Measurements from ENCODE around the gene CEP83. TPM values are rescaled to one million over a fixed set of nuclear protein-coding genes. Genes with fewer than 3 reads are reported as not detected.

Gene CEP83
- total RNA-seq, 6 donors from 2014 or later: 9.7 to 40.9 (median 16.2) TPM

DNA sequence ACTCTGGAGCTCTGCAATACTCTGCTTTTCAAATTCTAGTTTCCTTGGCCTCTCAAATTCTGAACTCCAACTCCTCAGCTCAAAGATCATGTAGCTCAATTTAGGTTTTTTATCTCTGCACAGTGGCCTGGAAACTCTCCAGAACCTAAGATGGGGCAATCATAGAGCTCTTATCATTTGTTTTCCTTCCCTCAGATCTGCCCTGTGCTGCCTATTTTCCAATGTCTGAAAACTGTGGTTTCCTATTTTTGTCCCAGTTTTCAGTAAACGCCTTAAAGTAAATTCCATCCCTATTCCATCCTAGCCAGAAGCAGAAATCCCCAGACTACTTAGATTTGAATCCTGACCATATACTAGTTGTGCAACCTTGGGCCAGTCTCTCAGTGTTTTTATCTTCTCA lies 73.2 kb downstream of the CEP83 start:
- H3K9me3 ChIP-seq: peaks cover 0 to 10% (median 7%) of the 10 kb centered on the region in 4 donors
- TF ChIP-seq EP300 (IDR thresholded peaks at IDR 0.05): no peak
- no peak for TF ChIP-seq CTCF (IDR thresholded peaks at IDR 0.05)
- H3K27me3 ChIP-seq: no peaks in the 10 kb centered on the region
- no peak overlapping the region for H3K27ac ChIP-seq
- H3K36me3 ChIP-seq: peaks cover 0 to 10% (median 3%) of the 10 kb centered on the region in 4 donors
- WGBS, 2 donors: 76 to 88% methylated on average over 1 of the region's 1 CpG
- no peak overlapping the region for H3K4me3 ChIP-seq
- peak in 1 of 2 donors; percentile 68 for ATAC-seq (ENCODE audit: low FRiP score in 2 of 2)
- no peak for DNase-seq
- H3K4me1 ChIP-seq: no peaks in the 10 kb centered on the region

DNA sequence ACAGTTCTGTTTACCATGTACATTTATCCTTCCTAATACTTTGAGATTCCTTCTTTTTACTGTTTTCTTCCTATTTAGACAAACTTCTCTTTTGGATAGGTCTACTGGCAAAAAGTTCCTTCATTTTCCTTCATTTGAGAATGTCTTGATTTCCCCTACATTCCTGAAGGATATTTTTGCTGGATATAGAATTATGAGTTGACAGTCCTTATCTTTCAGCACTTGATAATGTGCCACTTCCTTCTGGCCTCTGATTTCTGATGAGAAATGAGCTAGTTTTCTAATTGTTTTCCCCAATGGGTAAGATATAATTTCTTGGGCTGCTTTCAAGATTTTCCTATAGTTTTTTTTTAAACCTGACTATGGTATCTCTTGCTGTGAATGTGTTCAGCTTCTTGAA lies 75.6 kb downstream of the CEP83 start:
- Histone ChIP-seq H3K4me1 (no peaks in the 10 kb centered on the region), H3K36me3 (peaks cover 0 to 10% (median 3%) of the 10 kb centered on the region in 4 donors), H3K4me3 (no peak overlapping the region), H3K27me3 (no peaks in the 10 kb centered on the region), H3K27ac (no peak overlapping the region), H3K9me3 (peaks cover 0 to 10% (median 7%) of the 10 kb centered on the region in 4 donors)
- DNase-seq (no peak), ATAC-seq (ENCODE audit: low FRiP score in 2 of 2) (no peak)
- TF ChIP-seq POLR2AphosphoS5 (IDR thresholded peaks at IDR 0.05) (no peak), POLR2A (IDR thresholded peaks at IDR 0.05) (no peak), CTCF (IDR thresholded peaks at IDR 0.05) (no peak), EP300 (IDR thresholded peaks at IDR 0.05) (no peak)

- Histone ChIP-seq H3K4me3 (no peak overlapping the region), H3K27me3 (no peaks in the 10 kb centered on the region), H3K9me3 (peaks cover 0 to 10% (median 7%) of the 10 kb centered on the region in 4 donors), H3K4me1 (no peaks in the 10 kb centered on the region), H3K36me3 (peaks cover 0 to 13% (median 3%) of the 10 kb centered on the region in 4 donors), H3K27ac (no peak overlapping the region)
- ATAC-seq (ENCODE audit: low FRiP score in 2 of 2): no peak
- DNase-seq: no peak
- 66 to 80% methylated on average over 2 of the region's 2 CpGs for WGBS, 2 donors
- TF ChIP-seq EP300 (IDR thresholded peaks at IDR 0.05) (no peak), POLR2A (IDR thresholded peaks at IDR 0.05) (no peak), CTCF (IDR thresholded peaks at IDR 0.05) (no peak), POLR2AphosphoS5 (IDR thresholded peaks at IDR 0.05) (no peak)
Measured at GRCh38 chr12:94380507-94380906, 79.2 kb downstream of the CEP83 start.

DNA sequence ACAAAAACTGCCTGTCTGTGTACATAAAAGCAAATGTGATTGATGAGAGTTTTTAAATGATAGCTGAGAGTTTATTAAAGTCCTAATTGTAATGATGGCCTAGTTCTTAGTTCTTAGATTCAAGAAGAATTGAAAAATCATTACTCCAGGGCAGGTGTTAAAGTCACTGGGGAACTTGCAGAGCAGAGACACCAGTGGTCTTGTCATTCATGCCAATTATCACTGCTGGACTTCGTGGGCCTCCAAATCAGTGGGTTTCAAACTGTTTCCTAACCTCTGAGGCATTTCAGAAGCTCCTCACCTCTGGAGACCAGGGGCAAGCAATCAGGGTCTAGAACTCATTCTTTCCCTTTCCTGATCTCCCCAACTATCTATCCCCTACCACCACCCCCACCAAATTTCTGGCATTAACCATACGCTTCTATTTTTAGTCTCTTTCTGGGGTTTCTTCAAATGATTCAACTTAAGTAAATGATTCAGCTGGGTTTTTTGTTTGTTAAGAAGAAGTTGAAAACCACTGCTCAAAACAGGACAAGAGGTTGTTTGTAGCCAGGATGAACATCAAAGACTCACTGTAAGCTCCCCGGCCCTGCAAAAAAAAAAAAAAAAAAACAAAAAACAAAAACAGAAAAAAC lies 80.1 kb downstream of the CEP83 start:
- no peaks in the 10 kb centered on the region for H3K27me3 ChIP-seq
- H3K4me3 ChIP-seq: no peak overlapping the region
- H3K9me3 ChIP-seq: peaks cover 0 to 9% (median 6%) of the 10 kb centered on the region in 4 donors
- H3K27ac ChIP-seq: no peak overlapping the region
- peaks cover 0 to 4% (median 0%) of the 10 kb centered on the region in 4 donors for H3K36me3 ChIP-seq
- WGBS, 2 donors: 83 to 86% methylated on average over 3 of the region's 3 CpGs
- ATAC-seq (ENCODE audit: low FRiP score in 2 of 2) (no peak), DNase-seq (no peak)
- H3K4me1 ChIP-seq: no peaks in the 10 kb centered on the region
- TF ChIP-seq EP300 (IDR thresholded peaks at IDR 0.05) (no peak), CTCF (IDR thresholded peaks at IDR 0.05) (no peak), POLR2AphosphoS5 (IDR thresholded peaks at IDR 0.05) (no peak), POLR2A (IDR thresholded peaks at IDR 0.05) (no peak)

DNA sequence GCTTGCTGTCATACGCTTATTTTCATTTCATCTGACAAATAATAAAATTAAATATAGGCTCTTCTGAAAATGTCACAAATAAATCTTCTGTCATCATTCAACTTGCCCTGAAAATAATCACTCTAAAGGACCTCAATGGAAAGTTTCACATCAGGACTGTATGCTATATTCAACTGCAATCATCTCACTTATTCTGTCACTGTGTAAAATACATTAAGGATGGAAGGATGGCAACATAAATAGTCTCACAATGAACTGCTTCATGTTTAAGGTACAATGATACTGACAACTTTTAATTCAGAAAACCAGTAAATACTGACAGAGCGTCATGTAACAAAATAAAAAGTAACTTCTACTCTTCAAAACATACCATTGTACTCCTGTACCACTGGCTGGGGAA lies 82.1 kb downstream of the CEP83 start:
- Histone ChIP-seq H3K27me3 (no peaks in the 10 kb centered on the region), H3K36me3 (peaks cover 0 to 3% (median 0%) of the 10 kb centered on the region in 4 donors), H3K9me3 (no peaks in the 10 kb centered on the region), H3K4me1 (no peaks in the 10 kb centered on the region), H3K4me3 (no peak overlapping the region), H3K27ac (no peak overlapping the region)
- DNase-seq (no peak), ATAC-seq (ENCODE audit: low FRiP score in 2 of 2) (no peak)
- TF ChIP-seq POLR2A (IDR thresholded peaks at IDR 0.05) (no peak), POLR2AphosphoS5 (IDR thresholded peaks at IDR 0.05) (no peak), EP300 (IDR thresholded peaks at IDR 0.05) (no peak), CTCF (IDR thresholded peaks at IDR 0.05) (no peak)
- 97% methylated on average over 2 of the region's 2 CpGs for WGBS, 2 donors
